WTC11 (cell line): ENCODE measurements around the gene PEX16.

Experiments
- AFF4 ChIP-seq: sonication (generic); formaldehyde crosslinking; IDR thresholded peaks from 2 replicates; pipeline ENCODE4 v1.8.1; 2023; ENCODE audit warnings: mild to moderate bottlenecking, missing genetic modification reagents, borderline replicate concordance
- MAX ChIP-seq: sonication (generic); formaldehyde crosslinking; IDR thresholded peaks from 2 replicates; pipeline ENCODE4 v1.8.0; 2022; ENCODE audit warnings: mild to moderate bottlenecking, missing genetic modification reagents

DNA sequence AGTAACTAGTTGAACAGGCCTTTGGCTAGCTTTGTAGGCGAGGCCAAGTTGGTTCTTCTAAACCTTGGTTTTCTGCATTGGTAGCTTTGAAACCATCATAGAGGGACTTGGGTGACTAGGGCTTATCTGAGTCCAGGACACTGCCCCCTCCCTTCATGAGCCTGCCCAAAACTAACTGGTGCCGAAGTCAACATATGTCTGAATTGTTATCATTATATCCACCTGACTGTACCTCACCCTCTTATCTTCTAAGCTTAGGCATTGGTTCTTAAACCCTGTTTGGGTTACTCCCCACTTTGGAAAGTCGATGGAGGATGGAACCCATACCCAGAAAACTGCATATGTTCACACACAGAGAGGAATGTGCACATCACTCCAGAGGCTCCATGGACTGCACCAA lies 39.8 kb downstream of the PEX16 start:
- TF ChIP-seq AFF4 (CRISPR knock-in tag) (no peak), MAX (CRISPR knock-in tag) (no peak)
